Right ventricle myocardium inferior (tissue), 1 donor: ENCODE results near the gene UBTD2. TPM values are rescaled to one million over a fixed set of nuclear protein-coding genes. Genes with fewer than 3 reads are reported as not detected.
A peak's percentile ranks its signal among the peaks of the same experiment; 100 is the strongest.
"Not testable (repeated sequence)": the region's sequence is repeated elsewhere in the genome, so short reads cannot be mapped to it uniquely, and the experiment has no call there.

ENCODE experiments used
- ATAC-seq: fragments of 200-7000 bp; cut with Tn5 transposase; one replicate; pipeline ENCODE4 v1.9.1; 2020; ENCODE audit warnings: mild to moderate bottlenecking, moderate library complexity
- DNase-seq: peaks from one replicate; pipeline ENCODE4 v3.0.0; 2021; ENCODE audit errors: missing footprints
- intact Hi-C: fragments of 100-400 bp; cut with DNase I; formaldehyde crosslinking; loops from one replicate; pipeline ENCODE4 v1.11.0; 2022
- long read RNA-seq: library from polyadenylated mRNA; unstranded; transcript quantifications from one replicate; pipeline ENCODE4 v2.0.0, GENCODE V29; 2021
- total RNA-seq: library from RNA; stranded (reverse); fragmentation: NEBNext Ultra II Directional; extraction: Animal tissue kit (Norgen Biotek cat#: 25700); gene quantifications from one replicate; pipeline ENCODE4 v1.2.1, GENCODE V29; 2021
- donor health status: DM: no; HTN: yes; CAD: no; lungs with severe emphysema.

Gene UBTD2, protein sequence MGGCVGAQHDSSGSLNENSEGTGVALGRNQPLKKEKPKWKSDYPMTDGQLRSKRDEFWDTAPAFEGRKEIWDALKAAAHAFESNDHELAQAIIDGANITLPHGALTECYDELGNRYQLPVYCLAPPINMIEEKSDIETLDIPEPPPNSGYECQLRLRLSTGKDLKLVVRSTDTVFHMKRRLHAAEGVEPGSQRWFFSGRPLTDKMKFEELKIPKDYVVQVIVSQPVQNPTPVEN
- 8.6 TPM for total RNA-seq
- long read RNA-seq, transcript UBTD2-201 (3 exons, 3,301 nt): major isoform, 6 of 6 reads
- long read RNA-seq, partial matches to known transcripts: 0 of 6 reads
- long read RNA-seq, other reads (novel, unspliced or antisense): 0 of 6 reads

DNA sequence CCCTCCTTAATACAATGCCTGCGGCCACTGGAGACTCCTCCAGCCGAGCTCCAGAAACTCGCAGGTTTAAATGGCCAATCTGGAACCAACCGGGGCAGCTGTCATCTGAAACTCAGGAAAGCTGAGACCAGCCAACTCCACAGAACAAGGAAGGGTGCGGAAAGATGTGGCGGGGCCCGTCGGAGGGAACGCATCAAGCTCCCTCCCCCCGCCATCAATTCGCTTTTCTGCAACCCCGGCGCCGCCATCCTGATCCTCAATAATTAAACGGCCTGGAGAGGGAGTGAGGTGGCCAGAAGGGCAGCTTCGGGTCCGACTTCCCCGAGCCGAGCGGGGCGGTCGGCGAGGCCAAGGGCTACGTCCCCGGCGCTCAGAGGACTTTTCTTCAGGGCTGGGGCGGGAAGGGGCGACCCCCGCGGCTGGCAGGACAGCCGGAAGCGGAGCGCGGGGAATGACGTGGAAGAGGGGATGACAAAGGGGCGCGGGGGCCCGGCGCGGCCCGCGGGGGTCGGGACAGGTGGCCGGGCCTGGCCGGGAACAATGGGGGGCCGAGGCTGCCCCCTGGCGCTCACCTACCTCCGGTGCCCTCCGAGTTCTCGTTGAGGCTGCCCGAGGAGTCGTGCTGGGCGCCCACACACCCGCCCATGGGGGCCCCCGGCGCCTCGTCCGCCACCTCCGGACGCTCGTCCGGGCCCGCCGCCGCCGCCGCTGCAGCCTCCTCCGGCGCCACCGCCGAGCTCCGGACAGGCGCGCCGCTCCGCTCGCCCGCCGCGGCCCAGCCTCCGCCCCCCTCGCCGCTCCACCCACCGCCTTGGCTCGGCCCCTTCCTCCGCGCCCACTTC lies at the start of gene UBTD2:
UBTD2 (minus strand) TSS at position 745 of the 842 bp plus-strand sequence; CDS start at position 646, 99 bp downstream.
- intact Hi-C loops: loop anchor here (2.0 to 5.0 kb wide), 2 partner anchors 94 to 176 kb away; partner anchors contain the start of gene STK10
- DNase-seq (peak; percentile 94), ATAC-seq (peak; percentile 91)

DNA sequence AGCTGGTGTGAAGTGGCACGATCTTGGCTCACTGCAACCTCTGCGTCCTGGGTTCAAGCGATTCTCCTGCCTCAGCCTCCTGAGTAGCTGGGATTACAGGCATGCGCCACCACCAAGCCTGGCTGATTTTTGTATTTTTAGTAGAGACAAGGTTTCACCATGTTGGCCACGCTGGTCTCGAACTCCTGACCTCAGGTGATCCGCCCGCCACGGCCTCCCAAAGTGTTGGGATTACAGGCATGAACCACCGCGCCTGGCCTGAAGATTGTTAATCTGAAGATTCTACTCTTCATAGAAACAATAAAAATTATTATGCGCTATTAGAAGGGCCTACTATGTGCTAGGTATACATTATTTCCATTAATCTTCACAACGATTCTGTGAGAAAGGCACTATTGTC lies 43.3 kb upstream of the UBTD2 start:
- ATAC-seq: not testable (repeated sequence)

DNA sequence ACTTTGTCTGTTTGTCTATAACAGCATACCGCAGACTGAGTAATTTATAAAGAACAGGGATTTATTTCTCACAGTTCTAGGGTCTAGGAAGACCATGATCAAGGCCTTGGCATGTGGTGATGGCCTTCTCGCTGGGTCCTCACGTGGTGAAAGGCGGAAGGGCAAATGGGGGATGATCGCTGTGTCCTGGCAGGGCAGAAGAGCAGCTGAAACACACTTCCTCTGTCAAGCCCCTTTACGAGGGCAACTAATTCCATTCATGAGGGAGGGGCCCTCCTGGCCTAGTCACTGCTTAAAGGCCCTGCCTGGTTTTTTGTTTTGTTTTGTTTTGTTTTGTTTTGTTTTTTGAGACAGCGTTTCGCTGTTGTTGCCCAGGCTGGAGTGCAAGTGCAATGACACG lies 41.9 kb upstream of the UBTD2 start:
- ATAC-seq (no peak), DNase-seq (no peak)
- intact Hi-C loops: no loop called here

More for the DNA sequence above, 43.3 kb upstream of the UBTD2 start:
- DNase-seq, intact Hi-C loops: not testable (repeated sequence)

DNA sequence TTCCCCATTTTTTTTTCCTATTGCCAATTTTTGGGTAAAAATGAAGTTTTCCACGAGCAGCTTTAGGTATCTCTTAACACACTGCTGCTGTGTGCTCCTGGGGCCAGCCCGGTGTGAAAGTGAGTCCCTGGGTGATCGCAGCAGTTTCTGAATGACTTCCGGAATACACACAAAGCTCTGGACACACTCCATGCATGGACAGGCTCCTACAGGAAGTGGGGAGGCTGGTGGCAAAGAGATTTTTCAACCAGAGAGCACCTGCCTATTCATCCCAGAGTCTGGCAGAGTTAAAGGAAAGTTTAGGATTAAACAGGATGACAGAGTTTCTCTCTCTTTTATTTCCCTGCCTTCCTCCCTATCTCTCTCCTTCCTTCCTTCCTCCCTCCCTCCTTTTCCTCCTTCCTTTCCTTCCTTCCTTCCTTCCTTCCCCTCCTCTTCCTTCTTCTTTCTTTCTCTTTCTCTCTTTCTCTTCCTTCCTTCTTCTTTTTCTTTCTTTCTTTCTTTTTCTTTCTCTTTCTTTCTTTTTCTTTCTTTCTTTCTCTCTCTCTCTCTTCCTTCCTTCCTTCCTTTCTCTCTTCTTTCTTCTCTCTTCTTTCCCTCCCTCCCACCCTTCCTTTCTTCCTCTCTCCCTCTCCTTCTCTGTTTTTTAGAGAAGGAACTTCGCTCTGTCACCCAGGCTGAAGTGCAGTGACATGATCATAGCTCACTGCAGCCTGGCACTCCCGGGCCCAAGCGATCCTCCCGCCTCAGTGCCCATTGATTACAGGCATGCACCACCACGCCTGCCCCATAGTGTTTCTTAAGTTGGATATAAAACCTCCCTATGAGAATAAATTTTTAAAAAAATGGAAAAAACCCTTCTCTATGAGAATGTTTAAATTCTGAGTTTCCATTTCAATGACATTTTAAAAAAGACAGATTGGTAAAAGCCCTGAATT lies 38.7 kb upstream of the UBTD2 start:
- intact Hi-C loops: no loop called here
- no peak for ATAC-seq
- no peak for DNase-seq

DNA sequence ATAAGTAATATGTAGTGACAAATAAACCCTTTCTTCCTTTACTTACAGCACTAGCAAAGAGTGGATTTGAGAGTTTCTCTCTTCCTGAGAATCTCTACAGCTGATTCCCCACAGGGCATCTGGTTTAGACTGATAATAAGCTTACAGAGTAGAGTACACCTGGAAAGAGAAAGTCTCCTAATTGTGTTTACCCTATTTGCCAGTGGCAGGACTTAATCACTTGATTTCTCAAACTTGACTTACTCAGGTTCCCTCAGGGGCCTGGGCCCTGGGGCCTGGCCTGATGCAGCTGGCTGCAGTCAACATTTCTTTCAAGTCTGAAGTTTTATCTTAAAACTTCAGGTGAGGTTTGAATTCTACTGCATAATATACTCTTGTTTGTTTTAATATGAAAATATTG lies 38.0 kb upstream of the UBTD2 start:
- DNase-seq (no peak), ATAC-seq (no peak)
- intact Hi-C loops: no loop called here

DNA sequence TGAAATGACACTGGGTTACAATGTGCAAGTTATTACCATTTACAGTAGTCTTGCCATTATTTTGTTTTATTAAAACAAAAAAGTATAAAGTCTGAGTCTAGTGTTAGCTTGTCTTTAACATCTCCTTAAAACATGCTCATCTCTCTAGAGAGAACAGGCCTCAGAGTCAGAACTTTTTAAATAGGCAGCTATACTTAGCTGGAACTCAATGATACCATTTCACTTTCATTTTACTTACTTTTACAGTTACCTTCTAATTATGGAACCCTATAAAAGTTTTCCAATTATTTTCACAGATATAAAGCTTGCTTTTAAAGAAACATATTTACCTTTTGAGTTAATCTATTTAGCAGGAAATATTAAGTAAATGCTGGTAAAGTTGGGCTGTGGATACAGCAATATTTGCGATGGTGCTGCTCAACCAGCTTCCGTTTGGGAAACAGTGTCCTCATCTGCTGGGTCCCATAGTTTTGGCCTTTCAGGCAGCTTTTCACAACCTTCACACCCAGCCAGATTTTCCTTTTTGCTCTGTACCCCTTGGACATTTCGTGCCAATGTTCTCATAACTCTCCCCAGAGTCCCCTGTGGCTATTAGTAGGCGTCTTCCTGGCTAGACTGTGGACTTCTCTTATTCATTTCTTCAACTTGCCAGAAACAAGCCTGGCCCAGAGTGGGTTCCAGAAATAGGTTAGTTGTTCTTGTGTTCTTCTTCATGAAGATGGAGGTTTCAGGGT lies 36.3 kb upstream of the UBTD2 start:
- intact Hi-C loops: no loop called here
- ATAC-seq (peak; percentile 57), DNase-seq (no peak)

DNA sequence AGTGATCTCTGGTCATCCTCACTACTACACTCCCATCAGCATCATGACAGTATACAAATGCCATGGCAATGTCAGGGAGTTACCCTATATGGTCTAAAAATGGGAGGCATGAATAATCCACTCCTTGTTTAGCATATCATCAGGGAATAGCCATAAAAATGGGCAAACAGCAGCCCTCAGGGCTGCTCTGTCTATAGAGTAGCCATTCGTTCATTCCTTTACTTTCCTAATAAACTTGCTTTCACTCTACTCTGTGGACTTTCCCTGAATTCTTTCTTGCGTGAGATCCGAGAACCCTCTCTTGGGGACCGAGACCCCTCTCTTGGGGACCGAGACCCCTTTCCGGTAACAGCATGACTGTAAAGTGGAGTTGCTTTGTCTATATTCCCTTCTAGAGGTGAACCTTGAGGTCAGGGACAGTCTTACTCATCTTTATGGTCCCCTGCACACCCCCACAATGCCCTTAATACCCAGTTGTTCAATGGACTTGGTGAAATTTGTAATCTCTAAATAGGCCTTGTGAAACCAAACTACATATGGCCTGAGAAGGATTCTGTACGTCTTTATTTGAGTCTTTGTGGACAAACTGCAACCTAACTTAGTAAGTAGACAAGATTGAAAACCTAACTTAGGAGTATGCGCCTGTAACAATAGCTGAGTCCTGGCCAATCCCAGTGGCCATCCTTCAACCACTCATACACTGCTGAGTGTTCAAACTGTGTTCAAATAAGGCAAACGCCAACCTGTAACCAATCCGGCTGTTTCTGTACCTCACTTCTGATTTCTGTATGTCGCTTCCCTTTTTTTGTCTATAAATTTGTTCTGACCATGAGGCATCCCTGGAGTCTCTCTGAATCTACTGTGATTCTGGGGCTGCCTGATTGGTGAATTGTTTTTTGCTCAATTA lies 32.3 kb upstream of the UBTD2 start:
- intact Hi-C loops: no loop called here
- ATAC-seq (no peak), DNase-seq (no peak)

DNA sequence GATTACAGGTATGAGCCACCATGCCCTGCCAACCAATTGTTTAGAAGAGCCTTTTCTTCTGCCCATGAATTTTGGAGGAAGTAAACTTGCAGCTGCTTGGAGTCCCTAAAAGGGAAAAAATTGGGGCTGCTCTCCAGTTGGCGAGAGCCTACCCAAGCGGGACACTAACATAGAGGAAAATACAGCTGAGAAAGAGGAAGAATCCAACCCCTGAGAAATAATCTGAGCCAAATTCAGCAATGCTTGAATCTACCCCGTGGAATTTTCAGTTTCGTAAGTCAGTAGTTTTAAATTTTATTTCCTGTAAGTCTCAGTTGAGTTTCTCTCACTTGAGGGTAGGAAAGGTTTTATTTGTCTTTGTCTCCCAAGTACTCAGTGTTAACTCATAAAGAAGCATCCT lies 30.4 kb upstream of the UBTD2 start:
- ATAC-seq (no peak), DNase-seq (no peak)
- intact Hi-C loops: no loop called here

DNA sequence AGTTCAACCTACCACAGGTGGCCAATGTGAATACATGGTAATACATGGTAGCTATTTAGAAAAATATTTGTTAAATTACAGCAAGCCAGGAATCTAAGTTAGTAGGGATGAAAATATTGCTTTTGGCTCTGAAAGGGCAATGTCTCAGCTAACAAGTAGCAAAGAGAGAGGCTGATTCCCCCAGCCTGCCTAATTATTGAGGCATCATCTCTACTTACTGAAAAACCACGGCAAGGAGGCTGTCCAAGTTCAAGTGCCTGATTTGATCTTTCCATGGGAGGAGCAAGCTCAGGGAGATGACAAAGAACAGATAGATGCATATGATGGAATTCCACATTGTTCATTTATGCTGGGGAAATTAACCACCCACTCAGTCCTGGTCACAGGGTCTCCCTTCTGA lies 28.7 kb upstream of the UBTD2 start:
- DNase-seq: no peak
- intact Hi-C loops: no loop called here
- ATAC-seq: no peak

DNA sequence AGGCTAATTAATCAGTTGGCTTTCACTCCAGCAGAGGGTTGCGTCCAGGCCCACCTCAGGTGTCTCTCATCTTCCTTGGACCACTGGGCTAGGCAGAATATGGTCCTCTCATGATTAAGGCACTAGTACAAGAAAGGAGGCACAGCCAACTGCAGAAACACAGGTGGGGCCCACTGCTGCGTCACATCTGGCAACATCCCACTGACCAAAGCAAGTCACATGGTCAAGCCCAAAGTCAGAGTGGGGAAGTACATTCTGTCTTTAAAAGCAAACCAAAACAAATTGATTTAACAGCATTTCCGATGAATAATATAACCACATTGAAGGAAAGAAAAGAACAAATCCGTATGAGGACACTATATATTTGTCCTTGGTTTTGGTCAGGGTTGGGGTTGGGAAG lies 28.0 kb upstream of the UBTD2 start:
- ATAC-seq: no peak
- DNase-seq: no peak

DNA sequence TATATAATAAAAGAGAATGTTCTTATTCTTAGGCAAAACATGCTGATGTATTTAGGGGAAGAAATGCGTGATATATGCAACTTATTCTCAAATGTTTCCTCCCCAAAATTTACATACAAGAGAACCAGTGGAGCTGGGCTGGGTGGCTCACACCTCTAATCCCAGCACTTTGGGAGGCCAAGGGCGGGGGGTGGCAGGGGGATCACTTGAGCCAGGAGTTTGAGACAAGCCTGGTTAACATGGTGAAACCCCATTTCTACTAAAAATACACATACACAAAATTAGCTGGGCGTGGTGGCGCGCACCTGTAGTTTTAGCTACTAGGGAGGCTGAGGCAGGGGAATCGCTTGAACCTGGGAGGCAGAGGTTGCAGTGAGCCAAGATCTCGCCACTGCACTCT lies 27.5 kb upstream of the UBTD2 start:
- DNase-seq: no peak
- ATAC-seq: no peak
- intact Hi-C loops: no loop called here

More for the DNA sequence above, 28.0 kb upstream of the UBTD2 start:
- intact Hi-C loops: no loop called here

DNA sequence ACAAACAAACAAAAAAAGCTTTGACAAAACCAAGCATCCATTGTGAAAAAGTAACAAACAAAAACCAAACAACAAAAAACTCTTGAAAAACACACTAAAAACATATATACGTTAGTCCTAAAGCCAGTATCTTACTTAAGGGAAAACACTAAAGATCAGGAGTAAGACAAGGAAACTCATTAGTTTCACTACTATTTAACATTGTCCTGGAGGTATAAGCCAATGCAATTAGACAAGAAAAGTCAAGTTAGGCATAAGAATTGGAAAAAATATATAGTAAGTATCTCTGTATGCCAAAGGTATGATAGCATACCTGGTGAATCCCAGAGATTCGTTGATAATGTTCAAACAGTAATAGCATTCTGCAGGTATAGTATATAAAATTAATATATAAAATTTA lies 21.8 kb upstream of the UBTD2 start:
- ATAC-seq: no peak
- intact Hi-C loops: no loop called here

DNA sequence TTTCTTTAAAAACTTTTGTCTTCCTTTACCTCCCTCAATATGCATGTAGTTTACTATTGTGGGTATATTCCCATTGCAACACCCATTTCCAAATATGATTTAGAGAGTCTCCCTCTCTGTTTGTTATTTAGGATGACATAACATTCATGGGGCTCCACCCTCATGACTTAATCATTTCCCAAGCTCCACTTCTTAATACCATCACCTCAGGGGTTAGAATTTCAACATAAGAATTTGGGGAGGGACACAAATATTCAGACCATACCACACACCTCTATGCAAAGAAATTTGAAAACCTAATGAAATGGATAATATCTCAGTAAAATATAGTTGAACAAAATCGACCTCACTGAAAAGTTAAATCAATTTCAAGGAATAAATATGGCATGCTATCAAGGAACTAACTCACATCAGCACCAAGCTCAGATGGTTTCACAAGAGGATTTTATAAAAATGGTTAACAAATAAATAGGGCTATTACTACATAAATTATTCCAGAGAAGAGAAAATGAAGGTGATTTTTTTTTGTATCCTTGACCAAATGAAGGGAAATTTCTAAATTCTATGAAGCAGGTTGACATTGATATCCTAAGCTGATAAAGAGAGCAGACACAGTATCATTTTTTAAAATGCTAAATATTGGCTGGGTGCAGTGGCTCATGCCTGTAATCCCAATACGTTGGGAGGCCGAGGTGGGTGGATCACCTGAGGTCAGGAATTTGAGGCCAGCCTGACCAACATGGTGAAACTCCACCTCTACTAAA lies 20.2 kb upstream of the UBTD2 start:
- ATAC-seq (no peak), DNase-seq (no peak)
- intact Hi-C loops: no loop called here

More for the DNA sequence above, 21.8 kb upstream of the UBTD2 start:
- no peak for DNase-seq

DNA sequence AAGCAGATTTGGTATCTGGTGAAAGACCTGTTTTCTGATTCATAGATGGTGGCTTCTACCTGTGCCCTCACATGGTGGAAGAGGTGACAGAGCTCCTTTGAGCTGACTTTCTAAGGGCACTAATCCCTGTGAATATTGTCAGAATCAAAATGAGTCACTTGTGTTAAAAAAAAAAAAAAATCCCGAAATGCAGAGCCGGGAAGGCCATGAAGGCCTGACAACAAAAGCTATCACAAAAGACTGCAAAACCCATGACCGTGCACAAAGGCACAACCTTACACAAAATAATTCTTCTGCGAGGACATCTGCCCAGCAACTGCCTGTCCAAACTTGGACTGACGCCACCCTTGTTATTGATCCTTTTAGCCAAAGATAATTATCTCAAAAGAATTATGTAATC lies 19.6 kb upstream of the UBTD2 start:
- intact Hi-C loops: no loop called here
- ATAC-seq (no peak), DNase-seq (no peak)

DNA sequence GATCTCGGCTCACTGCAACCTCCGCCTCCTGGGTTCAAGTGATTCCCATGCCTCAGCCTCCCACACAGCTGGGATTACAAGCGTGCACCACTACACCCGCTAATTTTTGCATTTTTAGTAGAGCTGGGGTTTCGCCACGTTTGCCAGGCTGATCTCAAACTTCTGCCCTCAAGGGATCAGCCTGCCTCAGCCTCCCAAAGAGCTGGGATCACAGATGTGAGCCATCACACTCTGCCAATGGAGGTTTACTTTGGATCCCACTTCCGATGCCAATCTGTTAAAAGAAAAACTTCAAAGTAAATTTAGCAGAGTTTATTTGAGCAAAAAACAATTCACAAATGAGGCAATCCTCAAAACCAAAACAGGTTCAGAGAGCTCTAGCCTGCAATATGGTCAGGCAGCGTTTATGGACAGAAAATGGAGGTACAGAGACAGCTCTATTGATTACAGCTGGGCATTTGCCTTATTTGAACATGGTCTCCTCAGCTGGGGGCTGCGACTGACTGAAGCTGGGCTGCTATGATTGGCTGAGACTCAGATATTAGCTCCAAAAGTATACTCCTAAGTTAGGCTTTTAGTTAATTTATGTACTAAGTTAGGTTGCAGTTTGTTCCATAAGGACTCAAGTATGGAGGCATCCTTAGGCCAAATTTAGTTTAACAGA lies 18.6 kb upstream of the UBTD2 start:
- ATAC-seq: no peak
- intact Hi-C loops: no loop called here
- no peak for DNase-seq

DNA sequence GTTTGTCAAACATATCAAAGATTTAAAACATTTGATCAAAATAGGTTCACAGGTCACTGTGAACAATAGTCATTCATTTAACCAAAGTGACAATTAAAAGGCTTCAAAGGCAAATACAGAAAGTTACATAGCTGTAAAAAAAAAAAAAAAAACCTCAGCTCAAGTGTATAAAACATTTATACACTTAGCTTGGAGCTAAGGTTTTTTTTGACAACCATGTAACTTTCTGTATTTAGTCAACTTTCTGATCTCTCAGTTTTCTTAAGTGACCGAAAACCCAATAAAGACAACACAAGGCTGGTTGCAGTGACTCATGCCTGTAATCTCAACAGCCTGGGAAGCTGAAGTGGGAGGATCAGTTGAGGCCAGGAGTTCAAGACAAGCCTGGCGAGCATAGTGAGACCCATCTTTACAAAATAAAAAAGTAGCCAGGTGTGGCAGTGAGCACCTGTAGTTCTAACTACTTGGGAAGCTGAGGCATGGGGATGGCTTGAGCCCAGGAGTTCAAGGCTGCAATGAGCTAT lies 16.4 kb upstream of the UBTD2 start:
- ATAC-seq (no peak), DNase-seq (no peak)
- intact Hi-C loops: no loop called here
